ENCODE results near the gene PALD1. TPM values are rescaled to one million over a fixed set of nuclear protein-coding genes. Genes with fewer than 3 reads are reported as not detected.

PALD1 gene
- total RNA-seq, 4 donors from 2014 or later: 6.2 to 12.1 (median 7.7) TPM

GRCh38 chr10:70543911-70544310 lies 65.3 kb downstream of the PALD1 start:
- no peaks in the 10 kb centered on the region for H3K4me1 ChIP-seq
- no peaks in the 10 kb centered on the region for H3K27me3 ChIP-seq
- no peak for DNase-seq (ENCODE audit: low spot score in 2 of 2)
- no peak overlapping the region for H3K4me3 ChIP-seq
- no peak overlapping the region for H3K27ac ChIP-seq
- 100% methylated on average over 1 of the region's 1 CpG for WGBS
- TF ChIP-seq POLR2A (IDR thresholded peaks at IDR 0.05): no peak
- TF ChIP-seq POLR2AphosphoS5 (IDR thresholded peaks at IDR 0.05): no peak
- no peak for TF ChIP-seq CTCF (IDR thresholded peaks at IDR 0.05)
- no peak for TF ChIP-seq EP300 (IDR thresholded peaks at IDR 0.05)
- H3K36me3 ChIP-seq: no peaks in the 10 kb centered on the region
- no peaks in the 10 kb centered on the region for H3K9me3 ChIP-seq

- no peak overlapping the region for H3K4me3 ChIP-seq
- no peaks in the 10 kb centered on the region for H3K4me1 ChIP-seq
- 89% methylated on average over 12 of the region's 12 CpGs for WGBS
- H3K9me3 ChIP-seq: no peaks in the 10 kb centered on the region
- no peak for DNase-seq (ENCODE audit: low spot score in 2 of 2)
- no peak overlapping the region for H3K27ac ChIP-seq
- no peaks in the 10 kb centered on the region for H3K36me3 ChIP-seq
- no peaks in the 10 kb centered on the region for H3K27me3 ChIP-seq
- no peak for TF ChIP-seq CTCF (IDR thresholded peaks at IDR 0.05)
- no peak for TF ChIP-seq EP300 (IDR thresholded peaks at IDR 0.05)
- TF ChIP-seq POLR2A (IDR thresholded peaks at IDR 0.05): no peak
- TF ChIP-seq POLR2AphosphoS5 (IDR thresholded peaks at IDR 0.05): no peak
Measured at GRCh38 chr10:70544431-70545340, 66.1 kb downstream of the PALD1 start.

GRCh38 chr10:70546584-70546983 lies 68.0 kb downstream of the PALD1 start:
- TF ChIP-seq POLR2AphosphoS5 (IDR thresholded peaks at IDR 0.05) (no peak), POLR2A (IDR thresholded peaks at IDR 0.05) (no peak), EP300 (IDR thresholded peaks at IDR 0.05) (no peak)
- Histone ChIP-seq H3K9me3 (no peaks in the 10 kb centered on the region), H3K4me3 (no peak overlapping the region), H3K36me3 (no peaks in the 10 kb centered on the region), H3K27ac (no peak overlapping the region), H3K4me1 (no peaks in the 10 kb centered on the region), H3K27me3 (no peaks in the 10 kb centered on the region)
- no peak for DNase-seq (ENCODE audit: low spot score in 2 of 2)
- 26% methylated on average over 3 of the region's 3 CpGs for WGBS

GRCh38 chr10:70549351-70549961 lies 70.9 kb downstream of the PALD1 start:
- Histone ChIP-seq H3K36me3 (peaks cover 3% of the 10 kb centered on the region), H3K27ac (no peak overlapping the region), H3K27me3 (no peaks in the 10 kb centered on the region), H3K9me3 (no peaks in the 10 kb centered on the region), H3K4me3 (no peak overlapping the region), H3K4me1 (no peaks in the 10 kb centered on the region)
- TF ChIP-seq CTCF (IDR thresholded peaks at IDR 0.05) (no peak), POLR2A (IDR thresholded peaks at IDR 0.05) (no peak), EP300 (IDR thresholded peaks at IDR 0.05) (no peak), POLR2AphosphoS5 (IDR thresholded peaks at IDR 0.05) (no peak)
- WGBS: 84% methylated on average over 12 of the region's 12 CpGs
- DNase-seq (ENCODE audit: low spot score in 2 of 2): no peak

- WGBS: 90% methylated on average over 2 of the region's 3 CpGs
- Histone ChIP-seq H3K9me3 (no peaks in the 10 kb centered on the region), H3K27me3 (no peaks in the 10 kb centered on the region), H3K36me3 (peaks cover 3% of the 10 kb centered on the region), H3K4me3 (no peak overlapping the region), H3K4me1 (no peaks in the 10 kb centered on the region), H3K27ac (no peak overlapping the region)
- no peak for DNase-seq (ENCODE audit: low spot score in 2 of 2)
- TF ChIP-seq POLR2AphosphoS5 (IDR thresholded peaks at IDR 0.05) (no peak), CTCF (IDR thresholded peaks at IDR 0.05) (peak; percentile 80 to 85), POLR2A (IDR thresholded peaks at IDR 0.05) (no peak), EP300 (IDR thresholded peaks at IDR 0.05) (no peak)
Measured at GRCh38 chr10:70549962-70550458, 71.4 kb downstream of the PALD1 start.

Measured in suprapubic skin (tissue), 4 donors.